Skin epidermis (tissue), 12 donors: ENCODE measurements around the gene MKKS.
"Not testable (repeated sequence)": the region's sequence is repeated elsewhere in the genome, so short reads cannot be mapped to it uniquely, and the experiment has no call there.

Experiments
- H3K27ac ChIP-seq, 21 experiments: fragments of 200-600 bp; sonication (generic) in 11 of 21; one replicate each; pipeline ENCODE4 v1.5.0; 2020; ENCODE audit warnings: mild to moderate bottlenecking in 3 of 21, inconsistent platforms in 2 of 21, moderate library complexity in 2 of 21
- H3K4me3 ChIP-seq, 7 experiments: fragments of 200-600 bp; sonication (generic) in 2 of 7; one replicate each; pipeline ENCODE4 v1.5.0; 2020; ENCODE audit warnings: inconsistent platforms in 2 of 7, mild to moderate bottlenecking in 2 of 7, moderate library complexity in 1 of 7

Gene MKKS

DNA sequence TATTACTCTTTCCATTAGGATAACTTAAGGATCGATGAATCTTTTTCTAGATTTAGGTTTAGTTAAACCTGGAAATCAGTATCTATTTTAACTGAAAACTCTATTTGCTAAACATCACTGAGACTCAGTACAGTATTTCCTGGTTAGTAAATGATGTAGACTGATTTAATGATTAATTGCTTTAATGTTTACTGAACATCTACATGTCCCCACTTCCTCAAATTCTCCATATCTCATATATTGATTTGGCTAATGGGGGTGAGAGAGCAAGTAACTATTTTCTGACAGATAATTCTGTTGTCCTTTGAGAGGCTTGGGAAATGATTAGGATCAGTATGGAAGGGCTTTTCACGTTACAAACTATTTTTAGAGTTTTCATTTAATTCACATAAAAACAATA lies 10.3 kb downstream of the MKKS start:
- H3K4me3 ChIP-seq = no peak overlapping the region
- no peak overlapping the region for H3K27ac ChIP-seq

DNA sequence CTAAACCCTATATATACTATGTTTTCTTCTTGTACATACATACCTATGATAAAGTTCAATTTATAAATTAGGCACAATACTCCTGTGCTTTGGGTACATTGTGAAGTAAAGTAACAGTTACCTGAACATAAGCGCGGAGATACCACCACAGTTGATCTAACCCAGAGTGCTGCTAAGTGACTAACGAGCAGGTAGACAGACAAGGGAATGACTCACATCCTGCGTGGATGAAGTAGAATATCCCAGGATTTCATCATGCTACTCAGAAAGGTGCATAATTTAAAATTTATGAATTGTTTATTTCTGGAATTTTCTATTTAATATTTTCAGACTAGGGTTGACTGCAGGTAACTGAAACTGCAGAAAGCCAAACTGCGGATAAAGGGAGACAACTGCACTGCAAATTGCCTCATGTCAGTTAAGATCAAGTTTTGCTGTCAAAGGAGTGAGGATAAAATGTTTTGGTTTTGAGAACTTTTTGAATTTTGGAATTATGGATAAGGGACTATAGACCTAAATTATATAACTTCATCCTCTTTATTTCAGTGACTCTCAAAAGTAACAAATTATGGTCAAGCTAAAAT lies 14.4 kb downstream of the MKKS start:
- Histone ChIP-seq H3K27ac (no peak overlapping the region), H3K4me3 (no peak overlapping the region)

- not testable (repeated sequence) for H3K27ac ChIP-seq, H3K4me3 ChIP-seq
Observed at GRCh38 chr20:10417218-10417617, 16.8 kb downstream of the MKKS start.

DNA sequence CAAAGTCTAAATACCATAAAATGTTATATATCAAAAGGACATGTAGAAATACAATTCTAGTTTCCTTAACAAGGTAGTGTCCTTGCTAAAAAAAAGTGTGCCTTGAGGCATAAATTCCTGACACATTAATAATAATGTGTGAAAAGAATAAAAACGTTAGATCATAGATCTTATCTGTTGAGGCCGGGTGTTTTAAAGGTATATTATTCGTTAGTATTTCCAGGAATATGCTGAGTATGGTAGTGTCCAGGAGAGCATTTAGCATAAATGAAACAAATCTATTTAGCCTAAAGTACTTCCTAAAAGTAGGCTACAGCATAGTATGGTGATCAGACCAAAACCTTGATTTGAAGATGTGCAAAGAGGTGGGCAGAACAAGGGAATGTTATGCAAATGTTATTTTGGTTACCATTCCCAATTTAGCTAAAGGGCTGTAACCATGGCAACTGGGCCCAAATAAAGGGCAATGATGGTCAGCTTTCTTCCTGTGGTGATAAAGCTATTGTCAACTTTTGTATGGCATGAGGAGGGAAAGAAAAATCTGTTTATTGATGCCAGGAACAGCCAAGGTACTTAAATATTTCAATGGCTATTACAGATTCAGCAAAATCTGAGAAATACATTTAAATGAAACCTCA lies 18.9 kb downstream of the MKKS start:
- H3K4me3 ChIP-seq = no peak overlapping the region
- H3K27ac ChIP-seq = no peak overlapping the region

GRCh38 chr20:10412591-10413408 lies 21.2 kb downstream of the MKKS start:
- Histone ChIP-seq H3K4me3 (no peak overlapping the region), H3K27ac (no peak overlapping the region)

- H3K4me3 ChIP-seq = no peak overlapping the region
- no peak overlapping the region for H3K27ac ChIP-seq
Observed at GRCh38 chr20:10411673-10412072, 22.3 kb downstream of the MKKS start.

DNA sequence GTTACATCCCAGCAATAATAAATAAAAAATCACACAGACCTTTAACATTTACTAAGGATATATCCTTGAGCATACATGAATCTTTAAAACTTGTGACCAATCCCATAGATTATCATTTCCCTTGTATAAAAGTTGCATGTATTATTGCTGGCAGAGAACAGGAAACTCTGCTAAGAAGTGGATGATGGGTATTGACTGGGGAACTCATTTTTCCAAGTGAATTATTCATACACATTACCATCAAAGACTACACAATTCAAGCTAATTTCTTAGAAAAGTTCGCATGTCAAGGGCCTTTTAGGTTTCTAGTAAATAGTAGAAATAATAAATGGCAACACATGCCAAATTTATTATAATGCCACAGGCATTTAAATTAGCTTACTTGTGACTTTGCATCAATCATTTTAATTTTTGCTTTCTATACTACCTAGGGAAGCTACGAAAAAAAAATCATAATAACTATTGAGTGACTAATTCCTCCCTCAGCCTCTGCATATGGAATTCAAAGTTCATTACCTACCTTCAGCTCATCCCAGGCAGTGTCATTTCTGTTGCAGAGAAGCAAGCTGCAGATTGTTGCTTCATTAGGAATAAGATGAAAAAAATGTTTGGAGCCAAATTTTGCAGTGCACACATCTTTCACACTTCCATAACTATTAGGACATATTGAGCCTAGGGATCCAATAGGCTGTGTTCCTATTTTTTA lies 25.8 kb downstream of the MKKS start:
- Histone ChIP-seq H3K4me3 (no peak overlapping the region), H3K27ac (no peak overlapping the region)

GRCh38 chr20:10404959-10405530 lies 29.0 kb downstream of the MKKS start:
- Histone ChIP-seq H3K4me3 (no peak overlapping the region), H3K27ac (no peak overlapping the region)

- Histone ChIP-seq H3K4me3 (no peak overlapping the region), H3K27ac (no peak overlapping the region)
Observed at GRCh38 chr20:10404023-10404628, 29.9 kb downstream of the MKKS start.

GRCh38 chr20:10402938-10403608 lies 30.9 kb downstream of the MKKS start:
- Histone ChIP-seq H3K27ac (no peak overlapping the region), H3K4me3 (no peak overlapping the region)

GRCh38 chr20:10398834-10399369 lies 35.1 kb downstream of the MKKS start:
- no peak overlapping the region for H3K27ac ChIP-seq
- H3K4me3 ChIP-seq = no peak overlapping the region

GRCh38 chr20:10394752-10395151 lies 39.3 kb downstream of the MKKS start:
- not testable (repeated sequence) for H3K4me3 ChIP-seq, H3K27ac ChIP-seq

GRCh38 chr20:10390709-10391108 lies 43.3 kb downstream of the MKKS start:
- no peak overlapping the region for H3K27ac ChIP-seq
- H3K4me3 ChIP-seq = no peak overlapping the region

- H3K4me3 ChIP-seq = no peak overlapping the region
- no peak overlapping the region for H3K27ac ChIP-seq
Observed at GRCh38 chr20:10388597-10388996, 45.4 kb downstream of the MKKS start.

- H3K27ac ChIP-seq = no peak overlapping the region
- no peak overlapping the region for H3K4me3 ChIP-seq
Observed at GRCh38 chr20:10387686-10388085, 46.3 kb downstream of the MKKS start.

DNA sequence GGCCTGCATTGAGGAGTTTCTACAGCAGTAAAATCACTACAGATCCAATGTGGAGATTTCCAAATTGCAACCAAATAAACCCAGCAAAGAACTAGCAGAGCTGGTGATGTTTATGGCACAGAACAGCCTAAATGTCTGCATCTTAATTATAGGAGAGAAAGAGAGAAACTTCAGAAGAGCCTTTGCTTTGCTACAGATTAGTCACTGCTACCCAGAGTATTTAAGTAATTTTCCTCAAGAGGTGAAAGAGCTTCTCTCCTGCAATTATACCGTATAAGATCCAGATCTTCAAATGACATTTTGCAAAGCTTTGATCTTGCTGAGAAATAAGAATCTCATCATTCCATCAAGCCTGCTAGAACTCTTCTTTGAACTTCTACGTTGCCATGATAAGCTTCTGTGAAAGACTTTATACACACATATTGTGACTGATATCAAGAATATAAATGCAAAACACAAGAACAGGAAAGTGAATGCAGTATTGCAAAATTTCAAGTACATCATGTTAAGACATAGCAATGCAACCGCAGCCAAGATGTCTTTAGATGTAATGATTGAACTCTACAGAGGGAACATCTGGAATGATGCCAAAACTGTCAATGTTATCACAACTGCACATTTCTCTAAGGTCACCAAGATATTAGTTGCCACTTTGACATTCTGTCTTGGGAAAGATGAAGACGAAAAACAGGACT lies 48.0 kb downstream of the MKKS start:
- H3K4me3 ChIP-seq = no peak overlapping the region

DNA sequence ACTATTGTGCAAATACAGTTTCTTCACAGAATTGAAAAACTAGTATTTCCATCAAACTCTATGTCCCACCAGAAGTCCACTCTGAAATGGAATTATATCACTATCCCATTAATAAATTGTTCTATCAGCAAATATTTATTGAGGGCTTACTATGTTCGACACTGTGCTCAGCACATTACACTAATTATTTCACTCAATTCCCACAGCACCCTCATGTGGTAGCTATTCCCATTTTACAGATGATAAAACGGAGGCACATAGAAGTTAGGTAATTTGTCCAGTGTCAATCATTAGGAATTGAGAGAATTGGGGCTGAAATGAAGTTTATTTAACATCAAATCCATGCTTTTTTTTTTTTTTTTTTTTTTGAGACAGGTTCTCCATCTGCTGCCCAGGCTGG lies 52.5 kb downstream of the MKKS start:
- H3K4me3 ChIP-seq = no peak overlapping the region
- no peak overlapping the region for H3K27ac ChIP-seq

More for the DNA sequence above, 48.0 kb downstream of the MKKS start:
- no peak overlapping the region for H3K27ac ChIP-seq

- H3K27ac ChIP-seq = no peak overlapping the region
Observed at GRCh38 chr20:10379761-10380160, 54.3 kb downstream of the MKKS start.

More at GRCh38 chr20:10379761-10380160, 54.3 kb downstream of the MKKS start:
- H3K4me3 ChIP-seq = no peak overlapping the region
